HK-2 (cell line): ENCODE data around the gene GLRX.
A peak's percentile ranks its signal among the peaks of the same experiment; 100 is the strongest.
"Not testable (repeated sequence)": the region's sequence is repeated elsewhere in the genome, so short reads cannot be mapped to it uniquely, and the experiment has no call there.

ENCODE experiments used
- DNase-seq: peaks from one replicate; pipeline ENCODE4 v3.0.0-alpha.2; 2018; ENCODE audit not compliant: unreplicated experiment

GLRX gene, protein sequence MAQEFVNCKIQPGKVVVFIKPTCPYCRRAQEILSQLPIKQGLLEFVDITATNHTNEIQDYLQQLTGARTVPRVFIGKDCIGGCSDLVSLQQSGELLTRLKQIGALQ

DNA sequence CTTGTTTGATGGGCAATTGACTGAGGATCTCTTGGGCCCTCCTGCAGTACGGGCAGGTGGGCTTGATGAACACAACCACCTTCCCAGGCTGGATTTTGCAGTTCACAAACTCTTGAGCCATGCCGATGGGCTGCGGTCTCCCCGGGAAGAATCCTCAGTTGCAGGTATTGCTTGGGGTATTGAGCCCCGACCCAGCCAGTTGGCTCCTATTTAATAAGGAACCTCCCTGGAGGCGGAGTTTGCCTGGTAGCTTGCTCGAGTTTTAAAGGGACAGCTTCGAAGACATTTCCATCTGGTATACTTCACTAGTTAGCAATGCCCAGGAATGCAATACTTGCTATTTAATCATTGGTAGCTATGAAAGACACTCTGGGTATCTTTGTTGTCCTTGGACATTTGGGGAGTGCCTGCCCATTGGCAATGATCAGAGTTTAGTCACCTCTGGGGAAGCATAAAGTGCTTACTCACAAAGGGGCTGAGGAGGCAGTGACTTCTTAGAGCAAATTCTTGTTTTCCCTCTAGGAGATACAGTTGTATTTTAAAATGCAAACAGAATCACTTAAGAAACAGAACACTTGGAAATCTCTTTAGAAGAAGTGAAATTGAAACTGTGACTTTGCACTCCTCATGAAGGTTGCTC lies at the start of gene GLRX:
Gene GLRX (minus strand): TSS at position 185 of the 640 bp plus-strand sequence. CDS start 64 bp downstream, at position 121.
- DNase-seq = peak; percentile 43

DNA sequence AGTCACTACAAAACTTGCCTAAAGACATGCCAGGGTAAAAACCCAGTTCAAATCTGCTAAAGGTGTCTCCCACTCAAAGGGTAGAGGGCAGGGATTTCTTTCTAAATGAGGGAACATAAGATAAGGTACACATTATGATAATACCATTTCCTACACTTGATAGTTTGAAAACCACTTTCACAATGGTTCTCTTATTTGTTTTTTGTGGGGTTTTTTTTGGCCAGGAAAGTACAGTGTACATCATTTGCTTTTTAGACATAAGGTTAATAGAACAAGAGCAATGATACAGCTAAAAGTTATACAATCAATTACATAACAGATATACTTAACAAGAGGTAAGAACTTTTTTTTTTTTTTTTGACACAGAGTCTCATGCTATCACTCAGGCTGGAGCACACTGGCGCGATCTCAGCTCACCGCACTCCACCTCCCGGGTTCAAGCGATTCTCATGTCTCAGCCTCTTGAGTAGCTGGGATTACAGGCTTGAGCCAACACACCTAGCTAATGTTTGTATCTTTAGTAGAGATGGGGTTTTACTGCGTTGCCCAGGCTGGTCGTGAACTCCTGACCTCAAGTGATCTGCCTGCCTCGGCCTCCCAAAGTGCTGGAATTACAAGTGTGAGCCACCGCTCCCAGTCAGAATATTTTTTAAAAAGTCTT lies 48.8 kb upstream of the GLRX start:
- DNase-seq = no peak

DNA sequence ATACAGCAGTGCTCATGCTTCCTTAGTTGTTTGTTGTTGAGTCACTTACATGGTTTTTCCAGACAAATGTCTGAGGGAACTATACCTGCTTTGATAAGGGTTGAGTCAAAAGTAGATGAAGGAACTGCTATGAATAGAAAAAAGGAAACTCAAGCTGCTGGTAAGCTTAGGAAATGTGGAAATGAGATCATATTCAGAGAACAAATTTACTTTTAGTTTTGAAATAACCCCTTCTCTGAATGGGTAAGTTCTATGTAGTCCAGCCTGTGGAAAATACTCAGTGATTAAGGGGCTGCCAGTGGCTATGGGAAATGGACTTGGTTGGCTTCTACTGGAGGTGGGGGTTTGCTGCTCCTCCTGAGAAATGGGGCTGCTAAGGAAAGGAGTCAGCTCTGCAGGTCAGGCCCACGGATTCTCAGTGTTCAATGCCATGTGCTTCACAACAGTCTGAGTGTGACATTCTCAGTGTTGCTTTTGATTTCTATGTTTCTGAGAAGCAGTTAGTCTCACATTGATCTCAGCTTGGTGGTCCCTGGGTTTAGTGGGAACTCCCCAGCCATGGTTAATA lies 47.7 kb upstream of the GLRX start:
- DNase-seq = no peak

DNA sequence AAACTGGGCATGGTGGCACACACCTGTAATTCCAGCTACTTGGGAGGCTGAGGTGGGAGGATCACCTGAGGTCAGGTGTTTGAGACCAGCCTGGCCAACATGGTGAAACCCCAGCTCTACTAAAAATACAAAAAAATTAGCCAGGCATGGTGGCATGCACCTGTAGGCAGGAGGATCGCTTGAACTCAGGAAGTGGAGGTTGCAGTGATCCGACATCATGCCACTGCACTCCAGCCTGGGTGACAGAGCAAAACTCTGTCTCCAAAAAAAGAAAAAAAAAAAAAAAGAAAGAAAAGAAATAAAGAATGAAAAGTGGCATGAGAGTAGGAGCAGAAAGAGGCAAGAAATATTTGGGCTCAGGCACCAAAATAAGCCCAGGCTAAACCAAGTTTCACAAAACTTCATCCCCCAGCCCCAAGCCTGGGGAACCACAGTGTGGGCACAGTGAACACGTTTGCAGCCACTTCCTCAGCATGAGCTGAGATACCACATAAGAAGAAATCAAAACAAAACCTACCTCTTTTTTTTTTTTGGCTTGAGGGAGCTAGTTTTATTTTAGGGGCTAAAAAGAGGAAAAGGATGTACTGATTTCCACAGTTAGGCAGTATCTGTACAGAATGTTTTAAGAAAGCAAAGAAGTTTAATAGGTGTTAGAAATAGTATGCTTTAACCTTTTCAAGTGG lies 46.8 kb upstream of the GLRX start:
- not testable (repeated sequence) for DNase-seq

DNA sequence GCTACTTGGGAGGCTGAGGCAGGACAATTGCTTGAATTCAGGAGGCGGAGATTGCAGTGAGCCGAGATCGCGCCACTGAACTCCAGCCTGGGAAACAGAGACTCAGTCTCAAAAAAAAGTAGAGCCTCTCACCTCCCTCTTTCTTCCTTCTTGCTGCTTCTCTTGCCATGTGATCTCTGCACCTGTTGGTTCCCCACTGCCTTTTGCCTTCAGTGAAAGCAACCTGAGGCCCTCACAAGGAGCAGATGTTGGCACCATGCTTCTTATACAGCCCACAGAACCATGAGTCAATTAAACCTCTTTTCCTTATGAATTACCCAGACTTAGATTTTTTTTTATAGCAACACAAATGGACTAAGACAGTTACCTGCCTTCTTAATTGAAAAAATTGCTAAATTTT lies 45.6 kb upstream of the GLRX start:
- no peak for DNase-seq

DNA sequence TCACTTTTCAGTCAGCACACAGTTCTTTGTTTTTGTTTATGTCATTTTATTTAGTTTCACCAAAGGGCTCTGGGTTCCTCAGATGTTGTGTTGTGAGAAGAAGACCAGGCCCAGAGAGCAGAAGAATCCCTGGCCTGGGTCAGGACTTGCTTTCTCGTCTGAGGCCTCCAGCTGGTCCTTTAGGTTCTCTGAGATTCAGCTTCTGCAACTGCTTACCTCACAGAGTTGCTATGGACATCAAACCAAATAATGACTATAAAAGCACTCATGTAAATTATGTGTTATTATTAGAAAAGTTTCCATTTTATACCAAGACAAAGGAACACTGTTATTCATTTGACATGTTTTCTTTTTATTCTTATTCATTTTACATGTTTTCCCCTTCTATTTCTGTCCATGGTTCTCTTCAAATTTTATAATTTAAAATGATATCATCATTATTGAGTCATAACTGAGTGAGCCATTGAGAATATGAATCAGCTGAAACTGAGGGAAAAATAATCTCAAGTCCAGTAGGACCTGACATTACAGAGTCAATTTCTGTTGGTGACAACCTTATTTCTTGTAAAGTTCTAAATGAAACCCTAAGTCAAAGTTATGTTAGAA lies 44.0 kb upstream of the GLRX start:
- DNase-seq = no peak

DNA sequence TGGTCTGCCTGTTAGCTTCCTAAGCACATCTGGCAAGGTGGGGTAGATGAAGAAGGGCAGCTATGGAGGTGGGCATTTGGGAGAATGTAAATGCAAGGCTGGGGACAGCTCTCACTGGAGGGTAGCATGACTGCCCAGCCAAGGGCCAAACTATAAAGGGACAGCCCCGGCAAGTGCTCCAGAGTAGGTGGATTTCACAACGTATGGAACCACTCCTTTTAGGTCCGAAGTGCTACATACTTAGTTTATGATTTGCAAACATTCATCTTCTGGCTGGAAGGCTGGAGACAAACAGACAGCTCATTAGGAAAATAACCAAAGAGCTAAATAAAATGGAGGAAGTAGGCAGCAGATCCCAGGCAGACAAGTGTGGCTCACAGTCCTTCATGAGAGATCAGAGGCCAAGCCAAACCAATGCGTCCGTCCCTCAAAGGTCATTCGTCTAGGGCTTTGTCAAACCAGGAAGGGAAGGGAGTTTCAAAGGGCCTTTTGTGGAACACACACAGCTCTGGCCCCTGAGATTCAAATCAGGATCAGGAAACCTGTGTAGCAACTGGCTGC lies 42.5 kb upstream of the GLRX start:
- DNase-seq = no peak

DNA sequence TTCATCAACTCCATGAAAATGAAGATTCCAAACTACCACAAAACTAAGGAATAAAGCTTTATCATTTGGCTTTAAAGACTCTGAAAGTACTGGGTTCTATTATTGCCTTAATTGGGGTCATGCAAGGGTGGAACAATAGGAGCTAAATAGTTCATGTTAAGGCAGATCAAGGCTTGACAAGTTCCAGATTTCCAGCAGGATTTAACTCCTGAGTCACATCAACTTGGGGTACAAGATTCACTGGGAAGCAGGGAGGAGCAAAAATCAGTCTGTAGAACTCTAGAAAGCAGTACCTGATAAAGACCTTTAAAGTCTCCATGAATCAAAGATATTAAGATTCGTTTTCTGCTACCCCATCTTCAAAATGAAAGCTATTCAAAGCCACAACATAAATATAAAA lies 41.9 kb upstream of the GLRX start:
- no peak for DNase-seq

DNA sequence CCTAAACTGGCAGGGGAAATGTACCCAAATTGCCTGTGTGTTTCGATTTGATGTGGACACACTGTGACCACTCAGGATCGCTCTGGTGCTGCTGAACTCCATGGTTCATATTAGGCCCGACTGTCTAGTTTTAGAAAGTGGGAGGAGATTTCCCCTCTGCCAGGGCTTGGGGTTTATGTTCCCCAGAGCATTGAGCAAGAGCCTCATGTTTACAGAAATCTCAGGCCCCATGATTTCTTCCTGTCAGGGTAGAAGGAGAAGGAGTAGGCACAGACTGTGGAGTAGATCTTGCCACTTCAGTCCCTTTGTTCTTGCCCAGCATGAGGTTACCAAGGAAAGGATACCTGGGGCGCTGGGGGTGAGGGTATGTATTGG lies 40.8 kb upstream of the GLRX start:
- DNase-seq = no peak

DNA sequence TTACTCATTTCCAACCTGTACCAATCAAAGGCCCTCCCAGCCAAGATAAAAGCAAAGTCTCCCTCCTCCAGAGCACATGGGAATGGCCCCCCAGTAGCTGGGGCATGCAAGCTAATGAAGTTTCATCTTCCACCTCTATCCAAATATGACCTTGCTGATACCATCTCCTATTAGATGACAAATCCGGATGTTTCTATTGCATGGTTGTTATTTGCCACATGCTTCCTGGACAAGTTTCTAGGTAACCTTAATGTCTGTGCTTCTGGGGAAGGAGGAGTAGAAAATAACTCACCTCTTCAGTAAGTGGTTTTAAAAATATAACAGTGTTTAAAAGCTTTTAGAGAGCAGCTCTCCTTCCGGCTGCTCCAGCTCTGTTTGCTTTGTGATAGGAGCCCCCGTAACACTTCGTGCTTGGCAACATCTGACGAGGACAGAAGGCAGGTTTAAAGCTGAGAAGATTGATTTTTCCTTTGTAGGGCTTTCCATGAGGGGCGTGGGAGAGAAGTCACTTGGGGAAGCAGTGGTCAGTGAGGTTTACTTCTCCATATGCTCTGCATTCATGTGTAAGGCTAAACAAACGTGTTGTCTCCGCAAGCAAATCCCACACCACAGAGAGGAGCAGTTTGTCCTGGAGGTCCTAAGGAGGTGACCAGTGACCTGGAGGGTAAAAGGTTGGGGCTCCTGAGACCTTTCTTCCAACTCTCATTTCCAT lies 40.3 kb upstream of the GLRX start:
- DNase-seq = no peak

DNA sequence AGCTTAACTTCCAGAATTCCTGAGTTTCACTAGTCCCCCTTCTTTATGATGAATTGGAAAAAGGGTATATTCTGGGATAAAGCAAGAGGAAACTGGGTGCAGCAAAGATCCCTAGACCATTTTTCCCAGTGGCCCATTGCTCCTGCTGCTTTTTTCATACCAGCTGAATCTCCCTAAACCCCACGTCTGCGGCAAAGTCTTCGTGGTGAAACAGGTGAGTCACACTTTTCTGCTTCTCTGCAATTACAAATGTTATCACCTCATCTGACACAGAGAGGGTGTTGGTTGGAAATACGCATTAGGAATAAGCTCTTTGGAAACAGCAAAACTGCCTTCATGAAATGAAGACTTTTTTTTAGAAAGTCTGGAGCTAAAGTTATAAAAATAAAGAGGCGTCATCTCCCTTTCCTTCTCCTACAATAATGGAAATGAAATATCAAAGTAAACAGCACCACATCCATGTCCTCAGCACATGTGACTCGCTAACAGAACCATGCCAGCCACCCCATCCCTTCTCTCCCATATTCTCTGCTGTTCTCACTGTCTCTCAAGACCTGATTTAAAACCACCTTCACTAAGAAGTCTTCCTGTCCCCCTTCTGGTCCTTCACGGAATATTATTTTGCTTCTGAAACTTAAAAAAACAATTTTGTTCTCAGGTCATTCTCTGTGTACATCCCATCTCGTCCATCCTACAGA lies 39.5 kb upstream of the GLRX start:
- no peak for DNase-seq

DNA sequence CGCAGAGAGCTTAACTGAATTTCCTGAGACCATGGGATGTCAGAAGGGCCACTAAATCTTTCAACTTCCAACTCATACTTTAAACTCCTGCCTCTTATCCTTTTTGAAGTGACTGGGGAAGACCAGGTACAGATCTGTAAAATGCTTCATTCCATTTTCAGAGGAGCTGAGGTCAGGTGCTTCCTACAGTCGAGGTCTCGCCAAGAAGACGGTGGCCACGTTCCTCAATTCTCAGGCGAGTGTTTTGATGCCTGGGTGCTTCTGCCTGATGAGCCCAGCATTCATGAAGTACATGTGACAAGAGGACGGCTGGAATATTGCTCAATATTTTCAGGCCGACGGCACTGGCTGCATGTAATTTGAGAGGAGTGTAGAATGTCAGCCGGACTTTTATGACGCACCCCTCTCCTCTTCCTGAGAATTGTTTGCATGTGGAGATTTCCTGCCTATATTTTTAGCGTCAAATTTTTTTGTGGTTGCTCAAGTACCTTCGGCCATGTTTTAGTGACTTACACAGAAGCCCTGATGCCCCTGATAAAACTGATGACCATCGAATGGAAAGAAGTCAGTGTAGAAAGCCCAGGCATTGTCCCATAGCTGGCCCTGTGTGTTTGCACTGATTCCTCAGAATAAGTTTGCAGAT lies 38.8 kb upstream of the GLRX start:
- no peak for DNase-seq

DNA sequence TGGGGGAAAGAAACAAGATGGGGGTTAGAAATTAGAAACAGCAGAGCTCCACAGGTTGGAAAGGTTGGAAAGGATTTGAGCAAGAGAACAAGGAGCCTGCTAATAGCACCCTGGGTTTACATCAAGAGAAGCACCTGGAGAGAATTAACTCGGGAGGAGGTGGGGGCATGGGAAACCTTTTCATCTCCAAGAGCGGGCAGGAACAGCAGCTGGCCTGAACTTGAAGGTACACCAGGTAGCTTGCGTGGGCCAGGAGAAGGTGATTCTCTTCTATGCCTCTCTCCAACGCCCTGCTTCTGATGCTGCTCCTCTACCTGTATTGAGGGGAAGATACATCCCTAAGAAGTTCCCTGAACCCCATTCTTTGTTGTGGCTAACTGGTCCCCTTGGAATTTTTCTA lies 37.1 kb upstream of the GLRX start:
- no peak for DNase-seq

DNA sequence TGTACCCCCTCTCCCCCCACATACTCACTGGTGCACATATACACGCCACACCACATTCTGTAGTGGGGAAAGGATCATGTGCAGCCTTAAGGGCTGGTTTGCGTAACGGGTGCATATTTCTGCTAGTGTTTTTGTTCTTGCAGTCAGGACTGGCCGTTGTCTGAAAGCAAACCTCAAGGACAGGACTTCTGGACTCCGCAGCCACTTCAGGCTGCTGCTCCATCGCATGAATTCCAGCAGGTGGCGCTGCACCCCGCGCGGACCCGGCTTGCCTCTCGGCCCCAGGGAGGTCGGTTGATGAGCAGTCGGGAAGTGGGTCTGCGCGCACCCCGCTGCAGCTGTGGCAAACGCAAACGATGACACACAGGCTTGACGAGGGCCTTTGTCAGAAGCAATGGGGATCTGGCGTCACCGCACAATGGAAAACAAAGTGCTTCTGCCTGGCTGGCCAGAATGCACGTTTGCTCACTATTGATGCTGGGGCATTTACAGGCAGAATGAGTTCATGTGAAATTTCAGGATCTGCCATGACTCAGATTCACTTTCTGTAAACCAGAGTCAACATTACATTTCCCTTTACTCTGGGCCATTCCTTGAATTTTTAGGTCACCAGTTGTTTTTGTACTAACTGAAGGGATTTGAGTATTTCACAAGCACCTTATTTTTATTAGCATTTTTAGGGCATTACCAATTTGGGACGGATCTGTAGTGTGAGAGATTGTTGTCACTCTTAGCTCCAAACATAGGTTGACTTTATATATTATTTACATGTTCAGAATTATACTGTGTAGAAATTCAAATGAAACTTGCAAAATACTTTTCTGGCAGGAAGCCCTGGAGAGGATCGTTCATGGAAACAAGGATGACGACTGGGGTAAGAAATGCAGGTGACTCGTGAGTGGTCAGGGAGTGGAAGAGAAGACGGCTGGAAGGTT lies 36.4 kb upstream of the GLRX start:
- peak; percentile 93 for DNase-seq

DNA sequence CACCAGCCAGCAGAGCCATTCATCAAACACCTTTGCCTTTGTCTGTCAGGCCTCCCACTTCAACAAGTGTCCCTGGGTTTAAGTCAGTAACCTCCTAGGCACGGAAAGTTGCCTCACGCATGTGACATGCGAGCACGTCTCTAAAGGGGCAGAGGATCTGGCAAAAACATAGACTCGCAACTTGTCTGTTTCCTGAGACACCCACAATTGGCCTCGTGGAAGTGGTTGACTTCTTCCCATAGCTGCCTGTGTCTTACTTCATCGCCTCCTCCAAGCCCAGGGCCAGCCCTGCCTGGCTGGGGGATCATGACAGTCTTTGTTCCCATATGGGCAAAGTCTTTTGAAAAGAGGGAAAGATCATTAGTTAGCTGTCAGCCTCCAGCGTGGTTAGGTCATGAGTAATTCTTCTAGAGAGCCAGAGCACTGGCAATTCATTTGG lies 35.5 kb upstream of the GLRX start:
- peak; percentile 51 for DNase-seq

DNA sequence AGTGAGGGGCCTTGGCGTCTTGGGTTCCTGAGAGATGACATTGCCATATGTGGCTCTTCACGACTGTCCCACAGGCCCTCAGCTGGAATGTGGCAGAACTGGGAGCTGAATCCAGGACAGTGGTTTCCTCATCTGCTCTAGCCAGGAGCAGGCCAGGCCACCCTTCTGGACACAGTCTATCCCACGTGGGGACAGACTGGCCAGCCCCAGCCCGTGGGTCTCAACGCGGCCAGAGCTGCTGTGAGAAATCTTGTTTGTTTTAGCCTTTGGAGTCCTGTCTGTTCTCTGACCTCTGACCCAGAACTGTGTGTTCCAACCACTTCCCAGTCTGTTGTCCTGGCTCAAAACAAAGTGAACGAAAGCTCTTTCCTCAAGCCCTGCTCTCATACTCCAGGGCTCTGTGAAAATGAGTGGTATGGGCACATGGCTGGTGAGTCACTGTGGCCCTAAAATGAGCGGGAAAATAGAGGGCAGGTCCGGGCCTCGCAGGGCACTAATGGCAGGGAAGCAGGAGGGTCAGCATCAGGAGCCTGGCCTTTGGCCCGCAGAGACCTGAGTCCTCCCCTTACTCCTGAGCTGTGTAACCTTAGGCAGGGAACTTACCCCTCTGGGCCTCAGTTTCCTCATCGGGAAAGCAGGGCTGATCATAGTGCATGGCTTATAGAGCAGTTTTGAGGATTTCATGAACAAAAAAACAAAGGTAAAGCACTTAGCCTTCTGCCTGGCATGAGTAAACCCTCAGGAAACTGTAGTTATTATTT lies 34.8 kb upstream of the GLRX start:
- no peak for DNase-seq

DNA sequence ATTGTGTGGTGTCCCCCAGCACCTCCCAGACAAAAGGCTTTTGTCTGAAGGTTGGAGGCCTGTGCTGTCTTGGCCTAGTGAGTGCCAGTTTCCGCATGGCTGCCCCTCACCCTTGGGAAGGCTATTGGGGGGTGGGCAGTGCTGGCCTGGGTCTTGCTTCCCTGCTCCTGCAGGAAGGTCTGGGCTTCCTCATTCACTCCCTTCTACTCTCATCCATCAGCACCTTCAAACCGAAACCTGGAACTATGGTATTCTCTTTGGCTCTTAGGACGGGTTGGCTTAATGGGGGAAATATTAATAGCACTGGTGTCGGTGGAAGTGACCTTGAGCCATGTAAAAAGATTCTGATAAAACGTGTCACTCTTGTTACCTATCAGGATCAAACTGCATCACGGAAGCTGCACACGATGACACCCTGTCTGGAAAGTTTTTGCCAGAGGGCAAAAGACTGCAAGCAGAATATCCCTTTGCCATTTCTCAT lies 34.0 kb upstream of the GLRX start:
- DNase-seq = no peak

DNA sequence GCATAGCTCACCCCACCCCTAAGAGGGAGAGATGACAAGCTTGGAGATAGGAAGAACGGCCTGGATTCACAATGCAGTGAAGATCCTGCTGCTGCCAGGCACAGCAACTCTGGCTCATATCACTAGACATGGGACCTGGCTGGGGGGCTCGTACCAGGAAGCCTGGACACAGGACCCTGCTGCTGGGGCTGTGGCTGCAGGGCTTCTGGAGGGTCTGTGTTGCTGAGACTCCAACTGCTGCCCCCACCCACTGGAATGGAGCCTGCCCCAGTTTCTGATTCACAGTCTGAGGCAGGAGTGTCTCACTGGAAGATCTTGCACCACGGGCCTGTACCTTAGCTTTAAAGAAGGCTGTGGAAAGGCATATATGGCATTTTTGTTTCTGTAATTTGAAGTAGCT lies 31.0 kb upstream of the GLRX start:
- DNase-seq = no peak
